Osteocyte (in vitro differentiated cells): ENCODE measurements around the gene SYNE1. TPM values are rescaled to one million over a fixed set of nuclear protein-coding genes. Genes with fewer than 3 reads are reported as not detected.
A peak's percentile ranks its signal among the peaks of the same experiment; 100 is the strongest.

Experiments used
- DNase-seq: peaks from one replicate; pipeline ENCODE4 v3.0.0; 2021; ENCODE audit warnings: mixed read lengths; ENCODE audit not compliant: unreplicated experiment; ENCODE audit errors: extremely low spot score
- H3K27ac Mint-ChIP-seq: one replicate; pipeline ENCODE4 v1.8.0; 2021; ENCODE audit warnings: mild to moderate bottlenecking, mixed read lengths; ENCODE audit not compliant: unreplicated experiment
- H3K27me3 Mint-ChIP-seq: one replicate; pipeline ENCODE4 v1.8.0; 2021; ENCODE audit warnings: mixed read lengths; ENCODE audit not compliant: unreplicated experiment
- H3K36me3 Mint-ChIP-seq: one replicate; pipeline ENCODE4 v1.8.0; 2021; ENCODE audit warnings: mixed read lengths; ENCODE audit not compliant: unreplicated experiment
- H3K4me1 Mint-ChIP-seq: one replicate; pipeline ENCODE4 v1.8.0; 2021; ENCODE audit warnings: mixed read lengths; ENCODE audit not compliant: unreplicated experiment
- H3K4me3 Mint-ChIP-seq: one replicate; pipeline ENCODE4 v1.8.0; 2021; ENCODE audit warnings: mild to moderate bottlenecking, moderate library complexity, mixed read lengths; ENCODE audit not compliant: unreplicated experiment
- H3K9me3 Mint-ChIP-seq: one replicate; pipeline ENCODE4 v1.8.0; 2021; ENCODE audit warnings: mixed read lengths; ENCODE audit not compliant: unreplicated experiment
- total RNA-seq: library from RNA; stranded (reverse); gene quantifications from 2 replicates; pipeline ENCODE4 v1.2.1, GENCODE V29; 2021
- TF ChIP-seq, protein P1 (sequence below): fragments of 200-600 bp; sonication (generic); IDR thresholded peaks from 2 replicates; pipeline ENCODE4 v1.5.0; 2021; ENCODE audit warnings: antibody characterized with exemption, mild to moderate bottlenecking, moderate library complexity

The SYNE1 gene
- total RNA-seq, 1 donor from 2014 or later: 130 TPM

DNA sequence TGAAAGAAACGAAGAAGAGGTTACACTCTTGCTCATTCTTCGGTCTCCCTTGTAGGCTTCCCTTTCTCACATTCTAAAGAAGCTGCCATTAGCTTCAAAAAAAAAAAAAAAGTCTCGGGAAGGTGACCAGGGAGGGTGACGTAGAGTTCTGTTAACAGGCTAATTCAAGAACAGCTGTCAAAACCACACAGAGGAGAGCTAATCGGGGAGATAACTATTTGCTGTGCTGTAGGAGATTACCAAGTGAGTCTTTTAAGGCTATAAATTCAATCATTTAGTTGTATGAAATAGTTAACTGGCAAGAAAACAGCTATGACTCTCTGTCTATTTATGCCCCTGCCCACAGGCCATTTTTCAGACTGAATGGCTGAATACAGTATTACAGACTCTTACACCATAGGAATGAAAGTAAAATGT is 256.8 kb downstream of the SYNE1 start:
- peaks cover 27% of the 10 kb centered on the region for H3K4me1 Mint-ChIP-seq
- H3K4me3 Mint-ChIP-seq: peak overlapping the region; percentile 98
- no peaks in the 10 kb centered on the region for H3K27me3 Mint-ChIP-seq
- TF ChIP-seq, protein P1, sequence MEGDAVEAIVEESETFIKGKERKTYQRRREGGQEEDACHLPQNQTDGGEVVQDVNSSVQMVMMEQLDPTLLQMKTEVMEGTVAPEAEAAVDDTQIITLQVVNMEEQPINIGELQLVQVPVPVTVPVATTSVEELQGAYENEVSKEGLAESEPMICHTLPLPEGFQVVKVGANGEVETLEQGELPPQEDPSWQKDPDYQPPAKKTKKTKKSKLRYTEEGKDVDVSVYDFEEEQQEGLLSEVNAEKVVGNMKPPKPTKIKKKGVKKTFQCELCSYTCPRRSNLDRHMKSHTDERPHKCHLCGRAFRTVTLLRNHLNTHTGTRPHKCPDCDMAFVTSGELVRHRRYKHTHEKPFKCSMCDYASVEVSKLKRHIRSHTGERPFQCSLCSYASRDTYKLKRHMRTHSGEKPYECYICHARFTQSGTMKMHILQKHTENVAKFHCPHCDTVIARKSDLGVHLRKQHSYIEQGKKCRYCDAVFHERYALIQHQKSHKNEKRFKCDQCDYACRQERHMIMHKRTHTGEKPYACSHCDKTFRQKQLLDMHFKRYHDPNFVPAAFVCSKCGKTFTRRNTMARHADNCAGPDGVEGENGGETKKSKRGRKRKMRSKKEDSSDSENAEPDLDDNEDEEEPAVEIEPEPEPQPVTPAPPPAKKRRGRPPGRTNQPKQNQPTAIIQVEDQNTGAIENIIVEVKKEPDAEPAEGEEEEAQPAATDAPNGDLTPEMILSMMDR: no peak
- peaks cover 18% of the 10 kb centered on the region for H3K36me3 Mint-ChIP-seq
- H3K9me3 Mint-ChIP-seq: no peaks in the 10 kb centered on the region
- H3K27ac Mint-ChIP-seq: peak overlapping the region; percentile 100
- no peak for DNase-seq

GRCh38 chr6:152379423-152379822 is 257.7 kb downstream of the SYNE1 start:
- DNase-seq: no peak
- peaks cover 27% of the 10 kb centered on the region for H3K4me1 Mint-ChIP-seq
- TF ChIP-seq, protein P1: no peak
- no peaks in the 10 kb centered on the region for H3K27me3 Mint-ChIP-seq
- H3K4me3 Mint-ChIP-seq: peak overlapping the region; percentile 98
- peak overlapping the region; percentile 100 for H3K27ac Mint-ChIP-seq
- H3K36me3 Mint-ChIP-seq: peaks cover 22% of the 10 kb centered on the region
- H3K9me3 Mint-ChIP-seq: no peaks in the 10 kb centered on the region

DNA sequence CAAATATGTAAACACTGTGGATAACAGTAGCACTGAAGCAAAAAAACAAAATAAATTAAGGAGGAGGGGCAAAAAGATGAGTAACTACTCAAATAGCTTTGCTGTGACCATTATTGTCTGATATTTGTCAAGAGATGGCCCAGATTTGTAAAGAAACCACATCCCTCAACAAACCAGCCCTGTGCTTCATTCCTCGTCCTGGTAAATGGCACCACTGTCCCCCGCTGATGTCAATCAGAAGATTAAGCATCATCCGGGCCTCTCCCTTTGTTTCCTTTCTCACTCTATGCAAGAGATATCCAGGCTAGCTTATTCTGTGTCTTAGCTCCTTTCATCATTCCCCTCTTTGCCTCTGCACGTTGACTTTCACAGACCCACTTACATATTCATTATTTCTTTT is 259.0 kb downstream of the SYNE1 start:
- TF ChIP-seq, protein P1: no peak
- Mint-ChIP-seq H3K4me1 (peaks cover 27% of the 10 kb centered on the region), H3K27ac (peak overlapping the region; percentile 86), H3K9me3 (no peaks in the 10 kb centered on the region), H3K27me3 (no peaks in the 10 kb centered on the region), H3K4me3 (peak overlapping the region; percentile 70), H3K36me3 (peaks cover 31% of the 10 kb centered on the region)
- DNase-seq: no peak

- H3K36me3 Mint-ChIP-seq: peaks cover 51% of the 10 kb centered on the region
- H3K27me3 Mint-ChIP-seq: no peaks in the 10 kb centered on the region
- no peaks in the 10 kb centered on the region for H3K9me3 Mint-ChIP-seq
- no peak for DNase-seq
- H3K27ac Mint-ChIP-seq: no peak overlapping the region
- H3K4me3 Mint-ChIP-seq: no peak overlapping the region
- TF ChIP-seq, protein P1: no peak
- peaks cover 15% of the 10 kb centered on the region for H3K4me1 Mint-ChIP-seq
These were observed 262.0 kb downstream of the SYNE1 start for GRCh38 chr6:152375197-152375596.

GRCh38 chr6:152372945-152373344 is 264.2 kb downstream of the SYNE1 start:
- peaks cover 3% of the 10 kb centered on the region for H3K4me1 Mint-ChIP-seq
- H3K27me3 Mint-ChIP-seq: no peaks in the 10 kb centered on the region
- H3K27ac Mint-ChIP-seq: no peak overlapping the region
- peaks cover 60% of the 10 kb centered on the region for H3K36me3 Mint-ChIP-seq
- DNase-seq: no peak
- H3K9me3 Mint-ChIP-seq: no peaks in the 10 kb centered on the region
- TF ChIP-seq, protein P1: no peak
- no peak overlapping the region for H3K4me3 Mint-ChIP-seq
